Glomerular visceral epithelial cell (primary cell): ENCODE measurements around the gene RXRA.

Experiments
- DNase-seq: peaks from one replicate; pipeline ENCODE4 v3.0.0-alpha.2; 2016; ENCODE audit errors: extremely low spot score

The RXRA gene

GRCh38 chr9:134336924-134337323 is 10.7 kb downstream of the RXRA start:
- DNase-seq = no peak

GRCh38 chr9:134337469-134337868 is 11.2 kb downstream of the RXRA start:
- no peak for DNase-seq

- DNase-seq = no peak
These were observed 12.3 kb downstream of the RXRA start for GRCh38 chr9:134338394-134339182.

- DNase-seq = no peak
These were observed 13.0 kb downstream of the RXRA start for GRCh38 chr9:134339183-134339806.

- DNase-seq = no peak
These were observed 14.4 kb downstream of the RXRA start for GRCh38 chr9:134340475-134341160.

GRCh38 chr9:134341306-134341705 is 15.1 kb downstream of the RXRA start:
- no peak for DNase-seq

GRCh38 chr9:134341929-134342745 is 15.9 kb downstream of the RXRA start:
- DNase-seq = no peak

- DNase-seq = no peak
These were observed 16.5 kb downstream of the RXRA start for GRCh38 chr9:134342746-134343115.

- DNase-seq = no peak
These were observed 17.4 kb downstream of the RXRA start for GRCh38 chr9:134343637-134344036.

- no peak for DNase-seq
These were observed 18.0 kb downstream of the RXRA start for GRCh38 chr9:134344068-134344799.

- no peak for DNase-seq
These were observed 18.6 kb downstream of the RXRA start for GRCh38 chr9:134344800-134345310.

- no peak for DNase-seq
These were observed 19.5 kb downstream of the RXRA start for GRCh38 chr9:134345737-134346136.

GRCh38 chr9:134346151-134346550 is 19.9 kb downstream of the RXRA start:
- peak; percentile 43 for DNase-seq

- DNase-seq = no peak
These were observed 20.8 kb downstream of the RXRA start for GRCh38 chr9:134346840-134347583.

GRCh38 chr9:134347996-134348395 is 21.7 kb downstream of the RXRA start:
- no peak for DNase-seq

GRCh38 chr9:134348404-134349155 is 22.3 kb downstream of the RXRA start:
- no peak for DNase-seq

GRCh38 chr9:134349936-134350335 is 23.7 kb downstream of the RXRA start:
- no peak for DNase-seq

- DNase-seq = no peak
These were observed 24.2 kb downstream of the RXRA start for GRCh38 chr9:134350416-134350994.

GRCh38 chr9:134351606-134352176 is 25.4 kb downstream of the RXRA start:
- DNase-seq = no peak
